ENCODE results near the gene APOL6. TPM values are rescaled to one million over a fixed set of nuclear protein-coding genes. Genes with fewer than 3 reads are reported as not detected.

APOL6 gene
- total RNA-seq, 4 donors from 2014 or later: 3.1 to 8.3 (median 5.1) TPM

GRCh38 chr22:35653824-35654223 is 5.6 kb downstream of the APOL6 start:
- no peak for DNase-seq (ENCODE audit: low spot score in 2 of 2)
- Histone ChIP-seq H3K36me3 (peaks cover 25% of the 10 kb centered on the region), H3K27me3 (no peaks in the 10 kb centered on the region), H3K4me1 (peaks cover 17% of the 10 kb centered on the region), H3K9me3 (no peaks in the 10 kb centered on the region), H3K4me3 (no peak overlapping the region), H3K27ac (no peak overlapping the region)
- no peak for TF ChIP-seq CTCF (IDR thresholded peaks at IDR 0.05)
- WGBS: 72% methylated on average over 1 of the region's 1 CpG

GRCh38 chr22:35656284-35656752 is 8.1 kb downstream of the APOL6 start:
- 83% methylated on average over 5 of the region's 5 CpGs for WGBS
- Histone ChIP-seq H3K4me1 (no peaks in the 10 kb centered on the region), H3K27ac (no peak overlapping the region), H3K9me3 (no peaks in the 10 kb centered on the region), H3K4me3 (no peak overlapping the region), H3K36me3 (peaks cover 40% of the 10 kb centered on the region), H3K27me3 (no peaks in the 10 kb centered on the region)
- no peak for TF ChIP-seq POLR2A (IDR thresholded peaks at IDR 0.05)
- TF ChIP-seq EP300 (IDR thresholded peaks at IDR 0.05): no peak
- no peak for TF ChIP-seq CTCF (IDR thresholded peaks at IDR 0.05)
- TF ChIP-seq POLR2AphosphoS5 (IDR thresholded peaks at IDR 0.05): no peak
- DNase-seq (ENCODE audit: low spot score in 2 of 2): no peak

- no peak for DNase-seq (ENCODE audit: low spot score in 2 of 2)
- TF ChIP-seq EP300 (IDR thresholded peaks at IDR 0.05): no peak
- TF ChIP-seq POLR2A (IDR thresholded peaks at IDR 0.05): no peak
- no peak for TF ChIP-seq CTCF (IDR thresholded peaks at IDR 0.05)
- no peak for TF ChIP-seq POLR2AphosphoS5 (IDR thresholded peaks at IDR 0.05)
- Histone ChIP-seq H3K27me3 (no peaks in the 10 kb centered on the region), H3K4me1 (peaks cover 3% of the 10 kb centered on the region), H3K27ac (no peak overlapping the region), H3K36me3 (peaks cover 40% of the 10 kb centered on the region), H3K4me3 (no peak overlapping the region), H3K9me3 (no peaks in the 10 kb centered on the region)
- 73% methylated on average over 5 of the region's 5 CpGs for WGBS
These were observed 9.5 kb downstream of the APOL6 start for GRCh38 chr22:35657571-35658312.

- Histone ChIP-seq H3K9me3 (no peaks in the 10 kb centered on the region), H3K4me1 (peaks cover 6% of the 10 kb centered on the region), H3K27ac (no peak overlapping the region), H3K36me3 (peaks cover 40% of the 10 kb centered on the region), H3K27me3 (no peaks in the 10 kb centered on the region), H3K4me3 (no peak overlapping the region)
- DNase-seq (ENCODE audit: low spot score in 2 of 2): no peak
- TF ChIP-seq POLR2A (IDR thresholded peaks at IDR 0.05) (no peak), POLR2AphosphoS5 (IDR thresholded peaks at IDR 0.05) (no peak), EP300 (IDR thresholded peaks at IDR 0.05) (no peak), CTCF (IDR thresholded peaks at IDR 0.05) (no peak)
- 82% methylated on average over 2 of the region's 2 CpGs for WGBS
These were observed 12.3 kb downstream of the APOL6 start for GRCh38 chr22:35660291-35661127.

GRCh38 chr22:35661464-35661863 is 13.2 kb downstream of the APOL6 start:
- no peak overlapping the region for H3K27ac ChIP-seq
- no peak for DNase-seq (ENCODE audit: low spot score in 2 of 2)
- TF ChIP-seq POLR2A (IDR thresholded peaks at IDR 0.05) (no peak), CTCF (IDR thresholded peaks at IDR 0.05) (no peak), POLR2AphosphoS5 (IDR thresholded peaks at IDR 0.05) (no peak), EP300 (IDR thresholded peaks at IDR 0.05) (no peak)
- peaks cover 3% of the 10 kb centered on the region for H3K9me3 ChIP-seq
- 83% methylated on average over 2 of the region's 2 CpGs for WGBS
- peaks cover 38% of the 10 kb centered on the region for H3K36me3 ChIP-seq
- H3K4me1 ChIP-seq: peaks cover 6% of the 10 kb centered on the region
- no peak overlapping the region for H3K4me3 ChIP-seq
- H3K27me3 ChIP-seq: no peaks in the 10 kb centered on the region

Data from suprapubic skin (tissue), 4 donors.